ENCODE measurements around the gene TENM4. TPM values are rescaled to one million over a fixed set of nuclear protein-coding genes. Genes with fewer than 3 reads are reported as not detected.

TENM4 gene
- total and polyA plus RNA-seq, 2 experiments from 2014 or later = 19.0 to 105 TPM

DNA sequence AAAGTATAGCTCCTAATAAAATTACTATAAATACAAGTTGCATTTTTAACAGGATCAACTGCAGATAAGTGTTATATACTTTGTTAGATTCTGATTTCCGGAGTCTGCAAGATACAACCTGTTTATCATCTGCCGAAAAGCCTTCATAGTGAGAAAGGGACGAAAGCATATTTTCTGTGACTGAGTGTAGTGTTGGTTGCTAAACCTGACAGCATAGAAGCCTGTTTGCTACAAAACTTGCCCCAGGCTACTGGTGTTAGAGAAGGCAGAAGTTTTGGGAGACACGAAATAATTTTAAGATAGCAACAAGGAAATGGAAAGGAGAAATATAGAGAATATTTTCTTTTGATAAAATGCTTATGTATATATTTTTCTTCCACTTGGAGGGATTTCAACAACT, 622.6 kb downstream of the TENM4 start:
- TF ChIP-seq, protein P1, sequence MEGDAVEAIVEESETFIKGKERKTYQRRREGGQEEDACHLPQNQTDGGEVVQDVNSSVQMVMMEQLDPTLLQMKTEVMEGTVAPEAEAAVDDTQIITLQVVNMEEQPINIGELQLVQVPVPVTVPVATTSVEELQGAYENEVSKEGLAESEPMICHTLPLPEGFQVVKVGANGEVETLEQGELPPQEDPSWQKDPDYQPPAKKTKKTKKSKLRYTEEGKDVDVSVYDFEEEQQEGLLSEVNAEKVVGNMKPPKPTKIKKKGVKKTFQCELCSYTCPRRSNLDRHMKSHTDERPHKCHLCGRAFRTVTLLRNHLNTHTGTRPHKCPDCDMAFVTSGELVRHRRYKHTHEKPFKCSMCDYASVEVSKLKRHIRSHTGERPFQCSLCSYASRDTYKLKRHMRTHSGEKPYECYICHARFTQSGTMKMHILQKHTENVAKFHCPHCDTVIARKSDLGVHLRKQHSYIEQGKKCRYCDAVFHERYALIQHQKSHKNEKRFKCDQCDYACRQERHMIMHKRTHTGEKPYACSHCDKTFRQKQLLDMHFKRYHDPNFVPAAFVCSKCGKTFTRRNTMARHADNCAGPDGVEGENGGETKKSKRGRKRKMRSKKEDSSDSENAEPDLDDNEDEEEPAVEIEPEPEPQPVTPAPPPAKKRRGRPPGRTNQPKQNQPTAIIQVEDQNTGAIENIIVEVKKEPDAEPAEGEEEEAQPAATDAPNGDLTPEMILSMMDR (IDR thresholded peaks at IDR 0.05; ENCODE audit: low read depth, low read length) = no peak
- no peaks in the 10 kb centered on the region for H3K27me3 ChIP-seq
- H3K4me1 ChIP-seq (ENCODE audit: low read depth) = peaks cover 12% of the 10 kb centered on the region
- H3K36me3 ChIP-seq = no peaks in the 10 kb centered on the region
- no peak for DNase-seq (ENCODE audit: low read depth in 1 of 2, low spot score in 1 of 2)
- H3K4me3 ChIP-seq = no peak overlapping the region
- H3K27ac ChIP-seq = no peak overlapping the region
- H3K9me3 ChIP-seq (ENCODE audit: low read depth) = no peaks in the 10 kb centered on the region

DNA sequence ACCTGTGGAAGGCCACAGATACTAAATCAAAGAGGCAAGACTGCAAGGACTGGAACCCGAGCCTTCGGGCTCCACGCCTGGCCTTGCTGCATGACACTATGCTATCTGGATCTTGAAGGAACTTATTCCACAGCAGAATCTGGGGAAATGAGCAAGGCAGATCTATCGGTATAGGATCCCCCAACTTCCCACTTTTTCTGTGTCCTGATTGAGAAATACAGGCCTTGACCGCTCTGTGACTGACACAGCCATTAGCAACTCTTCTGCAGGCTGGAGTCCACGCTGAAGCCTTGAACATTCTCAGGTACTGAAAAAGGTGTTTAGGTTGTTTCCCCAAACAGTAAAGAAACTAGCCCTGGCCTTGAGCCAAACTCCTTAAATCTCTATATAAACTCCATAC, 625.0 kb downstream of the TENM4 start:
- Histone ChIP-seq H3K27ac (no peak overlapping the region), H3K36me3 (no peaks in the 10 kb centered on the region), H3K27me3 (no peaks in the 10 kb centered on the region), H3K4me3 (no peak overlapping the region), H3K4me1 (ENCODE audit: low read depth) (peaks cover 22% of the 10 kb centered on the region), H3K9me3 (ENCODE audit: low read depth) (no peaks in the 10 kb centered on the region)
- TF ChIP-seq, protein P1 (IDR thresholded peaks at IDR 0.05; ENCODE audit: low read depth, low read length) = no peak
- no peak for DNase-seq (ENCODE audit: low read depth in 1 of 2, low spot score in 1 of 2)

DNA sequence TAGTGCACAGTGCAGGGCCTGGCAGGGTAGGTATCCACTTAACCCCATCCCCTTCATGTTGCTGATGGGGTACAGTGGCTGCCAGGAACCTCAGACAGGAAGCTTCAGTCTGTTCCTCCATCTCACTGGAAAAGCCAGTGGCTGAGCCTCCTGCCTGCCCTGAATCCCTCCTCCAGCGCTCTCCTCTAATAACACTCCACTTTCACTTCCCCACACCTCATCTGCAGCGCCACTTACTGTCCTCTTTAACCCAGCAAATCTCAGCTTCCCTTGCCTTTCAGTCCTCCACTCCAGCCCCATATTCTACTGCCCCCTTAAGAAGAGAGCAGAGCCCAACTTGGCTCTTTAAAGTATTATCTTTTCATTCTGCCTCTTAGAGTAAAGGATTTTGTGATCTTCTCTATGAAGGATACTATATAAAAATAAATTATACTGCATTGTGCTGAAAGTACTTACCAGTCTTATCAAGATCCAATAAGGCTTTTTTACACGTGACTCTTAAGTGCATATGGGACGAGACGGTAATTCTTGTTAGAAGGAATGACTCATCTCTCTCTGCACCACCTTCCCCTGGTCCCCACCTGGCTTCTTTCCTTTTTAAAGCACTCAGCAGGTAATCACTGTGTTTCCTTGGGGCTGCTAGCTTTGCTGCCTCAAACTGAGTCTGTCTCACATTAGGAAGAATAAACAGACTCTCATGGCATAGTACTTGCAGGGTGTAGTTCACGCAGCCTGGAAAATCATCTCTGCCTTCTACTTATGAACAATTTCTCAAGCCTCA, 628.1 kb downstream of the TENM4 start:
- TF ChIP-seq, protein P1 (IDR thresholded peaks at IDR 0.05; ENCODE audit: low read depth, low read length) = no peak
- Histone ChIP-seq H3K4me1 (ENCODE audit: low read depth) (peaks cover 30% of the 10 kb centered on the region), H3K9me3 (ENCODE audit: low read depth) (no peaks in the 10 kb centered on the region), H3K27ac (no peak overlapping the region), H3K27me3 (no peaks in the 10 kb centered on the region), H3K4me3 (no peak overlapping the region), H3K36me3 (no peaks in the 10 kb centered on the region)
- peak in 1 of 2 donors; percentile 53 for DNase-seq (ENCODE audit: low read depth in 1 of 2, low spot score in 1 of 2)

DNA sequence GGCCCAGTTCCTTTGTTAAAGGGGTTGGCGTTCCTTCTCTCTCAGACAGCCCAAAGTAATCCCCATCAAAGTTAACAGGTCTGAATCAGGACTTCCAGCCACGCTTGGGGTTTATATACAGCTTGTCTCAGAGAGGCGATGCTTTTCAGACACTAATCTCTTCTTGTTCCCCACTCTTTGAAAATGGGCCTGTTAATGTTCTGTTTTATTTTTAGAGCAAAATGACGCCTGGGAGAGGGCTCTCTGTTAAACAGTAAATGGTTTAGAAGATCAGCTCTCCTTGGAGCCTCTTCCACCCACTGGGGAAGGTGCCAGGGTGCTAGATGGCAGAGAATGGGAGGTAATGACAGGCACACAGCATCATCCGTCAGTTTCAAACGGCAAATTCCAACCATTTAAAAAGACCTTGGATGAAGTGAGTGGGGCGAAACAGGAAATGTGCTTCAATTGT, 630.2 kb downstream of the TENM4 start:
- Histone ChIP-seq H3K27me3 (no peaks in the 10 kb centered on the region), H3K4me1 (ENCODE audit: low read depth) (peaks cover 30% of the 10 kb centered on the region), H3K27ac (peak overlapping the region; percentile 46), H3K4me3 (no peak overlapping the region), H3K36me3 (no peaks in the 10 kb centered on the region), H3K9me3 (ENCODE audit: low read depth) (no peaks in the 10 kb centered on the region)
- TF ChIP-seq, protein P1 (IDR thresholded peaks at IDR 0.05; ENCODE audit: low read depth, low read length) = no peak
- DNase-seq (ENCODE audit: low read depth in 1 of 2, low spot score in 1 of 2) = peak in 1 of 2 donors; percentile 32

DNA sequence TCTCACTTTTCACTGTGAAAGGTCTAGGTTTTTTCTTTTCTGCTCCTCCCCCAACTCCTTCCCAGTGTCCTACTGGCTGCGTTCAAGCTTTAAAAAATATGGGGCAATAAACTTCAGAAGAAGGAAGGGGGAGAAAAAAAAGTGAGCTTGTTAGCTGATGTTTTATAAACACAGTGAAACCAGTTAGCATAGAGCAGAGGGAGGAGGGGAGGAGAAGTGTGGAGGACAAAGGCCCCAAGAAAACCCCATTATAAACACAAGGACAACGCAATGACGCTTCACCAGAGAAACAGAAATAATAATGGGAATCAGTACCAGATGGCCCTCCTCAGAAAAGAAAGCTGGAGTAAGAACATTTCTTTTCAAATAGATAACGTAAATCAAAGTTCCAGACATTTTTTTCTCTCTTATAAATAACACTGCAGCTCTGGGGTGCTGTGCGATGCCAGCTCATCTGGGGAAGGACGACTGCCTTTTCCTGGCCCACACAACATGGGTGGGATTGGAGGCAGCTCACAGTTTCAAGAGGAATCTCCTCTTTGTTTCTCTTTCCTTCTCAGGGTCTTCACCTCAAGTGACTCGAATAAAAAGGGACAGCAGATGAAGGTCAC, 630.8 kb downstream of the TENM4 start:
- TF ChIP-seq, protein P1 (IDR thresholded peaks at IDR 0.05; ENCODE audit: low read depth, low read length) = no peak
- DNase-seq (ENCODE audit: low read depth in 1 of 2, low spot score in 1 of 2) = no peak
- no peaks in the 10 kb centered on the region for H3K27me3 ChIP-seq
- H3K4me1 ChIP-seq (ENCODE audit: low read depth) = peaks cover 30% of the 10 kb centered on the region
- no peaks in the 10 kb centered on the region for H3K36me3 ChIP-seq
- H3K9me3 ChIP-seq (ENCODE audit: low read depth) = no peaks in the 10 kb centered on the region
- H3K4me3 ChIP-seq = no peak overlapping the region
- peak overlapping the region; percentile 46 for H3K27ac ChIP-seq

Measured in cardiac muscle cell (in vitro differentiated cells and primary cell).